ENCODE data around the gene KDELR1.

KDELR1 gene

DNA sequence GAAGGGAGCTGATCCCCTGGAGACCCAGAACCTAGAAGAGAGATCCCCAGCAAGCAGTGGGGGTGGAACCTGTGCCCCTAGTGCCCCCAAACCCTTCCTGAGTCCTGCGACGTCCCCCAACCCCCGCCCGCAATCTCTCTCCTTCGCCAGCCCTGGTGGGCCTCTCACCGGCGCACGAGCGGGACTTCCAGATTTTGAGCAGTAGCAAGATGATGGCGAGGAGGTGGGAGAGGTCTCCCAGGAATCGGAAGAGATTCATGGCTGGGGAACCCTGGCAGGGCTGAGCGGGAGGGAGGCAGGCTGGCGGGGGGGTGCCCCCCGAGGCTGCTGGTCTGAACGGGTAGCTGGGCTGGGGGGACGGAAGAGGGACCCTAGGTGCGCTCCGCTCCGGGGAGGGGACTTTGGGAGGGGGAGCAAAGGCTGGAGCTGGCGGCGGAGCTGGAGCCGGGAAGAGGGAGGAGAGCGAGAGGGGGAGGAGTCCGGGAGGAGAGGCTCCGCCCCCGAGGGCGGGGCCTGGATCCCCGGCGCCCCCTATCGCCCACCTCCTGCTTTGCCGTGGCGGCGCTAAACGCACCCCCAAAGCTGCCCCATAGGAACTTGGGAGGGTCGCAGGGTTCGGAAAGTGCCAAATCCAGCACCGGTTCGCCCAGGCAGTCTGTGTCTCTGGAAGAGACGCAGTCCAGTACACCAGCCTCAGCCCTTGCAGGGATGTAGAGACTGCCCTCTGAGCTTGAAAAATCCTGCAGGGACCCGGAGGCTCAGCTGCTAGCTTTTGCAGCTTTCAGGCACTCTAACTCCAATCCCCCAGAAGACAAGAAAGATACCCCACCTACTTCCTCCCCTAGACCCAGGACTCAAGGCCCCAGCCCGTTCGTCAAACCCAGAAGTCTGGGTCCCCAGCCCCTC is at the start of gene KDELR1:
Gene KDELR1, minus strand, starts transcription at position 452 of the 906 bp plus-strand sequence. Its CDS starts 193 bp downstream, at position 259.
- peaks cover 60% of the 10 kb centered on the region for H3K4me1 Mint-ChIP-seq

DNA sequence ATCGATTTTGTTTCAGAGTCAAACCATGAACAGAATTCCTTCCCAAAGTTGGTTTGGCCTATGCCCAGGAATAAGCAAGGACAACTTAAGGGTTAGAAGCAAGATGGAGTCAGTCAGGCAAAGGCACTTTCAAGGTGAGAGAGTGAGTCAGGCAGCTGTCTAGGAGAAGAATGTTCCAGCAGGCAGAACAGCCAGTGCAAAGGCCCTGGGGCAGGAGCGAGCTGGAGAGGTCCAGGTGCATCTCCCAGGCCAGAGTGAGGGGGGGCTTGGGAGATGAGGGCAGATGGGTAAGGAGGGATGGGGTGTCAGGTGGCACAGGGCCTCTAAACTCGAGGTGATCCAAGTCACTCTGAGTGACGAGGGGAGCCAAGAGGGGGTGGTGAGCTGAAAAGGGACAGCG is 45.2 kb upstream of the KDELR1 start:
- Mint-ChIP-seq H3K9me3 (peaks cover 5% of the 10 kb centered on the region), H3K36me3 (ENCODE audit: low read depth) (peaks cover 17% of the 10 kb centered on the region), H3K4me1 (peaks cover 25% of the 10 kb centered on the region), H3K27me3 (ENCODE audit: low read depth, poor library complexity) (no peaks in the 10 kb centered on the region), H3K27ac (no peak overlapping the region), H3K4me3 (no peak overlapping the region)
- no peak for DNase-seq
- TF ChIP-seq, protein P1, sequence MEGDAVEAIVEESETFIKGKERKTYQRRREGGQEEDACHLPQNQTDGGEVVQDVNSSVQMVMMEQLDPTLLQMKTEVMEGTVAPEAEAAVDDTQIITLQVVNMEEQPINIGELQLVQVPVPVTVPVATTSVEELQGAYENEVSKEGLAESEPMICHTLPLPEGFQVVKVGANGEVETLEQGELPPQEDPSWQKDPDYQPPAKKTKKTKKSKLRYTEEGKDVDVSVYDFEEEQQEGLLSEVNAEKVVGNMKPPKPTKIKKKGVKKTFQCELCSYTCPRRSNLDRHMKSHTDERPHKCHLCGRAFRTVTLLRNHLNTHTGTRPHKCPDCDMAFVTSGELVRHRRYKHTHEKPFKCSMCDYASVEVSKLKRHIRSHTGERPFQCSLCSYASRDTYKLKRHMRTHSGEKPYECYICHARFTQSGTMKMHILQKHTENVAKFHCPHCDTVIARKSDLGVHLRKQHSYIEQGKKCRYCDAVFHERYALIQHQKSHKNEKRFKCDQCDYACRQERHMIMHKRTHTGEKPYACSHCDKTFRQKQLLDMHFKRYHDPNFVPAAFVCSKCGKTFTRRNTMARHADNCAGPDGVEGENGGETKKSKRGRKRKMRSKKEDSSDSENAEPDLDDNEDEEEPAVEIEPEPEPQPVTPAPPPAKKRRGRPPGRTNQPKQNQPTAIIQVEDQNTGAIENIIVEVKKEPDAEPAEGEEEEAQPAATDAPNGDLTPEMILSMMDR (IDR thresholded peaks at IDR 0.05), result no peak

More for the DNA sequence above, at the start of gene KDELR1:
- peaks cover 11% of the 10 kb centered on the region for H3K27me3 Mint-ChIP-seq (ENCODE audit: low read depth, poor library complexity)
- H3K4me3 Mint-ChIP-seq, result peak within 1 kb of the TSS; percentile 95
- TF ChIP-seq, protein P1 (IDR thresholded peaks at IDR 0.05), result peak; percentile 89
- H3K36me3 Mint-ChIP-seq (ENCODE audit: low read depth), result peaks cover 22% of the 10 kb centered on the region
- no peaks in the 10 kb centered on the region for H3K9me3 Mint-ChIP-seq
- H3K27ac Mint-ChIP-seq, result peak within 1 kb of the TSS; percentile 97
- peak; percentile 84 for DNase-seq

DNA sequence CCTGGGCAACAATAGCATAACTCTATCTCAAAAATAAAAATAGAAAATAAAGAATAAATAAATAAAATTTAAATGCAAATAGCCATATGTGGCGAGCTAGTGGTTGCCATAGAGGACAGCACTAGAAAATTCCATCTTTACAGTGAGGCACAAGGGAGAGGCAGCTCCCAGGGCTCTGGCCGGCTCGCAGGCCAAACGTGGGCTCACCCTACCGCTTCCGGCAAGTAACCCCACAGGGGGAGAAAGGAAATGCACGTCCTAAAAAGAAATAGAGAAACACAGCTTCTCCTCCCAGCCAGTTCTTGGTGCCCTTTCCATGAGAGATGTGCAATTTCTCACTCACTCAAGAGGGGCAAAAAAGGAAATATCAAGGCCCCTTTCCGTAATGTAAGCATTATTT is 42.0 kb upstream of the KDELR1 start:
- TF ChIP-seq, protein P1 (IDR thresholded peaks at IDR 0.05), result no peak
- DNase-seq, result no peak
- Mint-ChIP-seq H3K4me1 (peaks cover 22% of the 10 kb centered on the region), H3K4me3 (no peak overlapping the region), H3K9me3 (peaks cover 13% of the 10 kb centered on the region), H3K27ac (no peak overlapping the region), H3K27me3 (ENCODE audit: low read depth, poor library complexity) (peaks cover 3% of the 10 kb centered on the region), H3K36me3 (ENCODE audit: low read depth) (peaks cover 31% of the 10 kb centered on the region)

DNA sequence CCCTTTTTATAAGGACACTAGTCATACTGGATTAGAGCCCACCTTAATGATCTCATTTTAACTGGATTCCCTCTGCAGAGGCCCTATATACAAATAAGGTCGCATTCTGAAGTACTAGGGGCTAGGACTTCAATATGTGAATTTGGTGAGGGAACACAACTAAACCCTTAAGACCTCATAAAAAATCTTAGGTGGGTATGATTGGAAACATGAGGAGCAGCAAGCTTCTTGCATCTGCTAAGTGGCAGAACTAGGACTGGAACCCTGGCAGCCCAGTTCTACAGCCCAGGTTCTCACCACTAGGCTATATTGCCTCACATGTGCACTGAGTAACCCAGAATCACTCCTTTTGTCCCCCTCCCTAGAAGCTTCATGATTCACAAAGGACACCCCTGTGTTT is 37.3 kb upstream of the KDELR1 start:
- Mint-ChIP-seq H3K4me3 (no peak overlapping the region), H3K36me3 (ENCODE audit: low read depth) (peaks cover 34% of the 10 kb centered on the region), H3K27ac (no peak overlapping the region), H3K4me1 (peaks cover 8% of the 10 kb centered on the region), H3K27me3 (ENCODE audit: low read depth, poor library complexity) (peaks cover 6% of the 10 kb centered on the region), H3K9me3 (peaks cover 13% of the 10 kb centered on the region)
- TF ChIP-seq, protein P1 (IDR thresholded peaks at IDR 0.05), result no peak
- DNase-seq, result no peak

DNA sequence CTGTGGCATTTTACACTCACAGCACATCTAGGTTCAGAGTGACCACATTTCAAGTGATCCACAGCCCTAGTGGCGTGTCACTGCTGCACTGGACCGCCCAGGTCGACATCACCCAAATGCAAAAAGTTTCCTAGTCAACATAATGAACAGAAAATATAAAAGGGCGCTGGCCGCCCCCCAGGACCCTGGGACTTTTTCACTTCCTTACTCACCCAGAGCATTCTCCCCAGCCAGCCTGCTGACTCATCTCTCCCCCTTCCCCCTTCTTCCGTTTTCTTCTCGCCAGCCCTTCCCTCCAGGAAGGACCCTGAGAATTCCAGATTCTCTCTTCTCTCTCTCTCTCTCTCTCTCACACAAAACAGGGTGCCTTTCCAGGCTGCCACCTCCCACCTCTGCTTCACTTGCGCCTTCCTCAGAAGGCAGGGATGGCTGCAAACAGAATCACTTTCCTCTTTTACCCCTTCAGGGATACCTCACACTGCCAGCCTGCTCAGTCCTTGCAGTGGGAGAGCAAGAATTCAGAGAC is 33.4 kb upstream of the KDELR1 start:
- H3K27ac Mint-ChIP-seq, result peak overlapping the region; percentile 89
- peak overlapping the region; percentile 23 for H3K4me3 Mint-ChIP-seq
- TF ChIP-seq, protein P1 (IDR thresholded peaks at IDR 0.05), result no peak
- H3K4me1 Mint-ChIP-seq, result peaks cover 8% of the 10 kb centered on the region
- DNase-seq, result no peak
- peaks cover 3% of the 10 kb centered on the region for H3K27me3 Mint-ChIP-seq (ENCODE audit: low read depth, poor library complexity)
- no peaks in the 10 kb centered on the region for H3K9me3 Mint-ChIP-seq
- H3K36me3 Mint-ChIP-seq (ENCODE audit: low read depth), result peaks cover 17% of the 10 kb centered on the region
